Suprapubic skin (tissue), 4 donors: ENCODE data around the gene CTNNA1.

Experiments used
- CTCF ChIP-seq, 2 donors: fragments of 200-600 bp in 1 of 2; fragments of 450-650 bp in 1 of 2; sonication (generic) in 1 of 2; IDR thresholded peaks; one replicate each; pipeline ENCODE4 v1.5.1; 2016 to 2019; ENCODE audit warnings: antibody characterized with exemption in 2 of 2, mild to moderate bottlenecking in 1 of 2, moderate library complexity in 1 of 2
- EP300 ChIP-seq: sonication (generic); formaldehyde crosslinking; IDR thresholded peaks from one replicate; pipeline ENCODE4 v1.6.1; 2017; ENCODE audit warnings: antibody characterized with exemption
- POLR2A ChIP-seq, 2 donors: fragments of 450-650 bp; IDR thresholded peaks; one replicate each; pipeline ENCODE4 v1.6.1; 2017; ENCODE audit warnings: antibody characterized with exemption in 2 of 2, mild to moderate bottlenecking in 2 of 2, moderate library complexity in 2 of 2
- POLR2AphosphoS5 ChIP-seq, 3 donors: sonication (generic); formaldehyde crosslinking; IDR thresholded peaks; one replicate each; pipeline ENCODE4 v1.6.1; 2017; ENCODE audit warnings: antibody characterized with exemption in 3 of 3

GRCh38 chr5:138820695-138821094, 67.5 kb downstream of the CTNNA1 start:
- TF ChIP-seq POLR2AphosphoS5 (IDR thresholded peaks at IDR 0.05): no peak
- TF ChIP-seq CTCF (IDR thresholded peaks at IDR 0.05): no peak
- no peak for TF ChIP-seq POLR2A (IDR thresholded peaks at IDR 0.05)
- no peak for TF ChIP-seq EP300
